GM12864 (cell line): ENCODE measurements around the gene ALS2CL.

ENCODE experiments used
- DNase-seq: peaks from one replicate; pipeline ENCODE4 v3.0.0-alpha.2; 2011; ENCODE audit warnings: low read depth
- H3K4me3 ChIP-seq: 2 replicates; pipeline ENCODE4 v1.5.1; 2011; ENCODE audit warnings: mild to moderate bottlenecking, low read depth, low read length, control low read depth
- TF ChIP-seq, protein P1 (sequence below): IDR thresholded peaks from 2 replicates; pipeline ENCODE4 v1.5.1; 2011; ENCODE audit warnings: low read depth, mild to moderate bottlenecking, moderate library complexity, low read length, control low read depth, inconsistent platforms; ENCODE audit errors: missing control alignments

ALS2CL gene

GRCh38 chr3:46670891-46671427 lies 22.5 kb downstream of the ALS2CL start:
- H3K4me3 ChIP-seq, result no peak overlapping the region
- TF ChIP-seq, protein P1, sequence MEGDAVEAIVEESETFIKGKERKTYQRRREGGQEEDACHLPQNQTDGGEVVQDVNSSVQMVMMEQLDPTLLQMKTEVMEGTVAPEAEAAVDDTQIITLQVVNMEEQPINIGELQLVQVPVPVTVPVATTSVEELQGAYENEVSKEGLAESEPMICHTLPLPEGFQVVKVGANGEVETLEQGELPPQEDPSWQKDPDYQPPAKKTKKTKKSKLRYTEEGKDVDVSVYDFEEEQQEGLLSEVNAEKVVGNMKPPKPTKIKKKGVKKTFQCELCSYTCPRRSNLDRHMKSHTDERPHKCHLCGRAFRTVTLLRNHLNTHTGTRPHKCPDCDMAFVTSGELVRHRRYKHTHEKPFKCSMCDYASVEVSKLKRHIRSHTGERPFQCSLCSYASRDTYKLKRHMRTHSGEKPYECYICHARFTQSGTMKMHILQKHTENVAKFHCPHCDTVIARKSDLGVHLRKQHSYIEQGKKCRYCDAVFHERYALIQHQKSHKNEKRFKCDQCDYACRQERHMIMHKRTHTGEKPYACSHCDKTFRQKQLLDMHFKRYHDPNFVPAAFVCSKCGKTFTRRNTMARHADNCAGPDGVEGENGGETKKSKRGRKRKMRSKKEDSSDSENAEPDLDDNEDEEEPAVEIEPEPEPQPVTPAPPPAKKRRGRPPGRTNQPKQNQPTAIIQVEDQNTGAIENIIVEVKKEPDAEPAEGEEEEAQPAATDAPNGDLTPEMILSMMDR, result no peak
- DNase-seq, result no peak

DNA sequence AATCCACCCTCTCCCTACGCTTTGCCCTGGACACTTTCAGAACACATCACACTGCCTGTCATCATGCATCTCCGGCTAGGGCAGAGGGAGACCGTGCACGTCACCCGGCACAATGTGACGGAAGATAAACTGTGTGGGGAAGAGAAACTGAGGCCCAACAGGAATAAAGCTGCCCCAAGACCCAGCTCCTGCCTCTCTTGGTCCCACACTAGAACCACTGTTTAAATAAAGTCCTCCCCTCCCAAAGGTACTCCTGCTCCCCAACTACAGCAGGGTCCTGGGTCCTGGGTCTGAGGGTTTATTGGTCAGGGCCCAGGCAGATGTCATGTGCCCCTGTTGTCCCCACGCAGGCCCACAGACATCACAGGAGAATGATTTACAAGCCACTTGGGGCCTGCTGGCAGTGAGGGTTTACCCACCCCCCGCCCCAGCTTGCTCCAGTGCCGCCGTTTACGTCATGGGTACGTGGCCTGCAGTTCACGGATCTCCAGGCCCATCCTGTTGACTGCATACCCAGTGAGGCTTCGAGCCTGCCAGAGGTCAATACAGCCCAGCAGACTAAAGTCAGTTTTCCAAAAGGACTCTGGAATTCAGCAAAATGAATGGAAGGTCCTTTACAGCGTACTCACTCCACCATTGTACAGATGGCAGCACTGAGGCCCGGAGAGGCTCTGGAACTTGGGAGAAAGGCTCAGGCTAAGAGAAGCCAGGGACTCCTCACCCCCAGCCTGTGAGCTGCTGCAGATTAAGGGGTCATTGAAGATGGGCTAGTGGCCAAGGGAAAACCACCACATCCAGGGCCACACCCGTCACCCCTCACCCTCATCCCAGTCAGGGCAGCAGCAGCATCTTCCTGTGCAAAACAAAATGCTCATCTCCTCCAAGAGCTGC lies 23.2 kb downstream of the ALS2CL start:
- TF ChIP-seq, protein P1, result no peak
- no peak for DNase-seq
- no peak overlapping the region for H3K4me3 ChIP-seq

GRCh38 chr3:46669191-46669999 lies 24.1 kb downstream of the ALS2CL start:
- no peak overlapping the region for H3K4me3 ChIP-seq
- DNase-seq, result no peak
- TF ChIP-seq, protein P1, result no peak

- TF ChIP-seq, protein P1, result no peak
- no peak for DNase-seq
- H3K4me3 ChIP-seq, result no peak overlapping the region
Observed at GRCh38 chr3:46668591-46668990, 24.9 kb downstream of the ALS2CL start.

DNA sequence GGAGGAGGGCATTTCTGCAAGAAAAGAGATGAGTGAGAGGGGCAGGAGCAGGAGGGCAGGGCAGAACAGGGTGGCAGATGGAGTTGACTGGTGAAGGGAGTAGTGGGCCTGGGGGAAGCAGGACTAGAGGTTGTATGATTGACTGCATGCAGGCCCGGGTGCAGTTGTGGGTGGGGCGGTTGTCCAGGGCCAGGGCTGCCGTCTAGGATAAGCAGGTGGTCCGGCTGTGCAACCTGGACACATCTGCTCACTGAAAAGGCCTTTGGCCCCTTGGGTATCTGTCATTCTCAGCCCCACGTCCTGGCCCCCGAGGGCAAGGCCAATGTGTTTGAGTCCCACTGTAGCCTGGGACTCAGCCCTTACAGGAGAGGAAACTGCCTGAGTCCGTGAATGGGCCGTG lies 25.4 kb downstream of the ALS2CL start:
- DNase-seq, result no peak
- TF ChIP-seq, protein P1, result no peak
- no peak overlapping the region for H3K4me3 ChIP-seq

- no peak overlapping the region for H3K4me3 ChIP-seq
- no peak for DNase-seq
- TF ChIP-seq, protein P1, result no peak
Observed at GRCh38 chr3:46667657-46668056, 25.8 kb downstream of the ALS2CL start.
